HG03135 (cell line): ENCODE data around the gene CIB2.

Source experiments
- ATAC-seq: cut with Tn5 transposase; IDR thresholded peaks from one replicate; pipeline ENCODE4 v1.9.1; 2021; ENCODE audit warnings: mild to moderate bottlenecking, moderate library complexity; ENCODE audit not compliant: unreplicated experiment

The CIB2 gene

GRCh38 chr15:78149805-78150751 is 18.8 kb upstream of the CIB2 start:
- ATAC-seq, result no peak

DNA sequence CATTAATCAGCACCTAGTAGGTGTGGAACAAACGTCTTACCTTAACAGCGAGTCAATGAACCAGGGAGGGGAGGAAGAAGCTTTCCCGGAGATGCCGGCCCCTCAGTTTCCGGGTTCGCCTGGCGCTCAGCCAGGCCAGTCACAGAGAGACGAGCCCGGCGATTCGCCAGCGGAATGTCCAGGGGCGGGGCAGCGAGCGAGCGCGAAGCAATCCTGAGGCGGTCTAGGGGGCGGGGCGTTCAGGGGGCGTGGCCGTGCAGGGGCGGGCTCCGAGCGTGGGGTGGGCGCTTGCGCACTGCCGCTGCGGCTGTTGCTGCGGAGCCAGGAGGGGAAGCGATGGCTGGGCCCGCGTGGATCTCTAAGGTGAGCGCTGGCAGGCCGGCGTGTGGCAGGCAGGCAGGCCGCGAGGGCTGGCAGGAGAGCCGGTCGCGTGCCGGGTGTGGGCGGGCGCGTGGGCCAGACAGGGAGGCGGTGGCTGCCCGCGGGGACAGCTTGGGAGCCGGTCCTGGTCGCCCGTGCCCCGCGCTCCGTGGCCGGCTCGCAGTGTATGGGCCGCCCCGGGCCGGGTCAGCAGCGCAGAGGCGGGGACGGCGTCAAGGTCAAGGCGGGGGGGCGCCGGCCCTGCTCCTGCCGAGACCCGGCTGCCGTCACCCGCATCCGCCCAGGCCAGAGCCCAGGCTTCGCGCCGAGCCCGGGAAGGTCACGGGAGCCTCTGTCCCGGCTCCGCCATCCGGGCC is 18.0 kb upstream of the CIB2 start, which contains the start of gene IDH3A:
Gene IDH3A, plus strand, starts transcription at position 295 of the 737 bp plus-strand sequence. Its CDS starts 42 bp downstream, at position 337.
- ATAC-seq, result peak; percentile 79

DNA sequence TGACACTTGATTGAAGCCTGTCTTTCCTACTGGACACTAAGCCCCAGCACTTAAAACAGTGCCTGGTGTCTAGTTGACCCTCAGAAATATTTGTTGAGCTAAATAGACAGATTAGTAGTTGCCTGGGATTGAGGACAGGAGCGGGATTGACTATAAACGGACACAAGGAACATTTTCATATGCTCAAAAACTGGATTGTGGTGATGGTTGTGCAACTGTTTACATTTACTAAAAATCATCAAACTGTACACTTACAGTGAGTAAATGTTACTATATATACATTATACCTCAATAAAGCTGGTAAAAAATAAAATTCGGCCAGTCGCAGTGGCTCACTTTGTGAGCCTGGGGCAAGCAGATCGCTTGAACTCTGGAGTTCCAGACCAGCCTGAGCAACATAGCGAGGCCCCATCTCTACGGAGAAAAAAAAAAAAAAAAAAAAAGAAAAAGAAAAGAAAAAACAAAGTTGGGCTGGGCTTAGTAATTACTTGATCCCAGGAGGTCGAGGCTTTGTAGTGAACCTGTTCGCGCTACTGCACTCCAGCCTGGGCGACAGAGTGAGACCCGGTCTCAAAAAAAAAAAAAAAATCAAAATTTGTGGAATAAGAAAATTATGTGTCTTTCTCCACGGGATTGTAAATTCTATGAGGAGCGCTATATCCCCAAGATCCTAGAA is 17.3 kb upstream of the CIB2 start:
- no peak for ATAC-seq

GRCh38 chr15:78147566-78147965 is 16.3 kb upstream of the CIB2 start:
- ATAC-seq, result no peak

- ATAC-seq, result no peak
Observed at GRCh38 chr15:78146425-78147154, 15.3 kb upstream of the CIB2 start.

DNA sequence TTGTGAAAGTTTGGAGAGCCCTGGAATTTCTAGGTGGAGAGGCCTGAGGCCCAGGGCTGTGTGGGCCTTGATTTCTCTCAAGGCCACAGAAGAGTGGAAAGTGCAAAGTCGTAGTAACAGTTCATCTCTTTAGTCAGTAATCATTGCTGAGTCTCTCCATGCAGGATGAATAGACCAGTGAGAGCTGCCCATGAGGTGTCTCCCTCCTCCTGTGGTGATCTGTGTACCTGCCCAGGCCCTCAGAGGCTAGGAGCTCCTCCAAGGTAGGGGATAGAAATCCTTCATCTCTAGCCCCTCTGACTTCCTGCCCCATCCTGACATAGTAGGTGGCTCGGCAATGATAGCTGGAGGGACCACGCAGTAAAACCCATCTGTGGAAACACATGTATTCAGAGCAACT is 11.1 kb upstream of the CIB2 start:
- ATAC-seq, result no peak

GRCh38 chr15:78140292-78140691 is 9.0 kb upstream of the CIB2 start:
- no peak for ATAC-seq

DNA sequence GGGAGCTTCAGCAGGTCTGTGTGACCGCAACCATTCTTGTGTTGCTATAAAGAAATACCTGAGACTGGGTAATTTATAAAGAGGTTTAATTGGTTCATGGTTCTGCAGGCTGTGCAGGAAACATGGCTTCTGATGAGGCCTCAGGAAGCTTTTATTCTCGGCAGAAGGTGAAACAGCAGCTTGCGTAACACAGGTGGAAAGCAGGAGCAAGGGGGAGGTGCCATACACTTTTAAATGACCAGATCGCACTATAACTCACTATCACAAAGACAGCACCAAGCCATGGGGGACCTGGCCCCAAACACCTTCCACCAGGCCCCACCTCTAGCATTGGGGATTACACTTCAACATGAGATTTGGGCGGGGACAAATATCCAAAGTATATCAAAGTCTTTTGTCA is 8.3 kb upstream of the CIB2 start:
- no peak for ATAC-seq

GRCh38 chr15:78133801-78134200 is 2.6 kb upstream of the CIB2 start:
- ATAC-seq, result no peak

DNA sequence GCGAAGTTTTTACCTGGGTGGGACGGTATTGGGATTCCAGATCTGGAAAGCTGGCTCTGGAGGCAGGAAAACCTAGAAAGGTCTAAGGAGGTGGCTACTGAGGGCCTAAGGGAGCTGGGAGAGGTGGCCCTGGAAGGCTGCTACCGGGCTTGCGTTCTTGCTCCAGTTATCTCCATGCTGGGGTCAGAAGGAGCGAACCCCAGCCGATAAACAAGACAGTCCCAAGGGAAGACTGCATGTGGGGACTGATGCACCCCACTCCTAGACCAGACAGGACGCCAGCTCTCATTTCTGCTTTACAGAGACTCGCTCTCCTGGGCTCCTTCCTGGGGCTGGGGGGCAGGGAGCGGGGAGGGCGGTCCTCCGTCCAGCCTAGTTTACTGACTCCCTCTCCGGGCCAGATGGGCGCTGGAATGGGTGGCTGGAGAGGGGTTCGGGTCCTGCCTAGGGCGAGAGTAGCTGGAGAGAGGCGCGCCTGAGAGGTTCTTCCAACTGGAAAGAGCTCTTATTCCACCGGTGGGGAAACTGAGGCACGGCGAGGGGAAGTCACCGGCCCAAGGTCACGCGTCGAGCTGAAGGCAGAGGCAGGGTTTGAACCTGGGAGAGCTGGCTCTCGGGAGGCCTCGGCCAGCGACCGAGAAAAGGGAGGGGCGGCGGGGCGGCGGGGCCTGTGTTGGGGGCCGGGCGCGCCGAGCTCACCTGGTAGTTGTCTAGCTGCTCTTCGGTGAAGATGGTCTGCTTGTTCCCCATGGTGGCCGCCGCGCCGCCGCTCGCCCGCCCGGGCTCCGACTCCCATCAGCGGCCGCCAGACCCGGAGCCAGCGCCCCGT is 565 bp downstream of the CIB2 start:
- peak; percentile 28 for ATAC-seq

DNA sequence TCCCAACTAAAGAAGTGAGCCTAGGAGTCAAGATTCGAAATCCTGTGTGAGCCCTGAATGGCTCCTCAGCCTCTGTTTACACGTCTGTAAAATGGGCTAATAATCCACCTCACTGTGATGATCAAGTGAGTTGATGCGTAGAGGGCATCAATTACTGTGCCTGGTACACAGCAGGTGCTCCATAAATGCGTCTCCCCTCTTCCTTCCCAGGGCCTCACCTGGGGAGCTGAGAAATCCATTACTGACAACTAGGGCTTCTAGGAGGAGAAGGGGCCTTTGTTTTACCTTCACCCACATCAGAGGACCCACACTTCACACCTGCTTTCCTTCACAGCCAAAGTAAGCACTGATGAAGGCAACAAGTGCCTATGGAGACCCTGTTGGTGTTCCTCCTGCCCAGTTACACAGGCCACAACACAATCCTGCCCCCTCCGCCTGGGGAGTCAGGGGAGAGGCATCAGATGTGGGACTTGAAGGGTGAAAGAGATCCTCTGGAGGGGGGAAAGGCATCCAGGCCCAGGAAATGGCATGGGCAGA is 1.4 kb downstream of the CIB2 start:
- no peak for ATAC-seq

- ATAC-seq, result no peak
Observed at GRCh38 chr15:78129077-78129750, 2.0 kb downstream of the CIB2 start.

DNA sequence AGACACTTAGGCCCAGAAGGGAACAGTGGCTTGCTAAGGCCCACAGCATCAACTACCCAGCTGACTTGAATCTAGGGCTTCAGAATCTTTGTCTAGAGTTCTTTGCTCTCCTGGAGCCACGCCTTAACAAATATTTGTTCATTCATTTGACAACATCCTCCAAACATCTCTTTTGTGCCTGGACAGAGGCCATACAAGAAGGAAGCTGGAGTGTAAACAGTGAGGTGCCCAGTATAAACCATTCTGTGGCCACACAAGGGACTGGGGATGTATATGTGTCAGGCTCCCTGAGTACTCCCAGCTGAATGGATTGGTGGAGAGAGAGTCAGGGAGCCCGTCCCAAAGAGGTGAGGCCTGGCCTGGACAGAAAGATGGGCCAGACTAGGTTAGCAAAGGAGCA is 3.4 kb downstream of the CIB2 start:
- no peak for ATAC-seq

GRCh38 chr15:78125267-78125666 is 6.0 kb downstream of the CIB2 start:
- ATAC-seq, result no peak

GRCh38 chr15:78120523-78120922 is 10.7 kb downstream of the CIB2 start:
- no peak for ATAC-seq

GRCh38 chr15:78112551-78112950 is 18.7 kb downstream of the CIB2 start:
- ATAC-seq, result no peak

DNA sequence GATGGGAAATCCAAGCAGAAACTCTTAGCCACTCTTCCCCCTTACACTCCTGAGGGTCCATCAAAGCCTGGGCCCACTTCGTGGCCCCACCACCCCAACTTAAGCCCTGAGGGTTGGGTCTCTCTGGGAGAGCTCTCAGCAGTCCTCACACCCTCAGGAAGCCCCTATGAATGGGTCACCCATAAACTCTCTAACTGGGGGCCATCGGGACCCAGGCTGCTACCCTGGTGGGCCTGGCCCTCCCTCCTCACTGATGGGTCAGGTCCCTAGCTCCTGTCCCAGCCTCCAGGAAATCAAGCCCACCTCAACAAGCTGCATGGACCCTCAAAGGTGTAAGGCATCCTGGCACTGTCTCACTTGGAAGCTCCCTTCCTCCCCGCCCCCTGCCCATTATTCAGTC is 19.5 kb downstream of the CIB2 start:
- no peak for ATAC-seq

GRCh38 chr15:78110916-78111475 is 20.2 kb downstream of the CIB2 start:
- ATAC-seq, result no peak

DNA sequence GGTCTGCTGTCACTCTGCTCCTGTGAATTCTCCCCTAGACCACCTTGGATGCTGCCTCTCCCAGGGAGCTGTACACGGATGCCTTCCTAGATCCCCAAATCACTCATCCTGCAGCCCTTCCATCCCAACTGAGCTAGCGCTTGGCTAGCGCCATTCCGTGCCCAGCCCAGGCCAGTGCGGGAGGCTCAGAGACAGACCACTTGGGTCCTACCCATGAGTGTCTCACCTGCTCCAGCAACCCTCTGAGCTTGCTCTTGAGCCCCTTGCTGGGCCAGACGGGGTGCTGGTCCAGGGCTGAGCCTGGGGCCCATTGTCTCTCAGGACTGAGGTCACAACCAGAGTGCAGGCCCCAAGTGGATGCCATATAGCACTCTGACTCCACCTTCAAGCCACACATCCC is 21.1 kb downstream of the CIB2 start:
- ATAC-seq, result no peak
